GM12878 (cell line): ENCODE data around the gene HDDC3. TPM values are rescaled to one million over a fixed set of nuclear protein-coding genes. Genes with fewer than 3 reads are reported as not detected.
"Not testable (repeated sequence)": the region's sequence is repeated elsewhere in the genome, so short reads cannot be mapped to it uniquely, and the experiment has no call there.

ENCODE experiments used
- ATAC-seq: fragments of 200-7000 bp; cut with Tn5 transposase; 3 replicates; pipeline ENCODE4 v1.9.1; 2020; ENCODE audit warnings: mild to moderate bottlenecking, moderate library complexity
- BruUV-seq: library from RNA; stranded (reverse); fragments of 400-500 nt; replicated peaks from 2 replicates; lab custom pipeline; 2021; lab: Mats Ljungman, UMichigan
- CTCF ChIA-PET: fragments of 300-600 bp; sonication (Branson Sonifier 250); formaldehyde crosslinking; extraction: SDS; loops from one replicate; lab custom pipeline; 2021; ENCODE audit warnings: inconsistent platforms; lab: Yijun Ruan, JAX
- POLR2A ChIA-PET: fragments of 350-600 bp; formaldehyde crosslinking; extraction: SDS; loops from one replicate; lab custom pipeline; 2021; ENCODE audit warnings: inconsistent platforms; lab: Charles Lee
- RAD21 ChIA-PET: fragments of 300-600 bp; sonication (Branson Sonifier 250); formaldehyde crosslinking; loops from one replicate; lab custom pipeline; 2023; ENCODE audit warnings: antibody characterized with exemption; ENCODE audit not compliant: unreplicated experiment; lab: Charles Lee
- SMC1A ChIA-PET: fragments of 300-600 bp; sonication (Branson Sonifier 250); formaldehyde crosslinking; loops from one replicate; lab custom pipeline; 2023; ENCODE audit not compliant: unreplicated experiment, uncharacterized antibody; lab: Charles Lee
- DNase-seq: peaks from one replicate; pipeline ENCODE4 v3.0.0-alpha.2; 2011; ENCODE audit warnings: low read depth, low spot score
- FAIRE-seq: peaks from 3 replicates; lab custom pipeline; 2011; peaks lifted over from hg19 to GRCh38; lab: Jason Lieb, UNC
- H2AFZ ChIP-seq: 2 replicates; pipeline ENCODE4 v1.6.0; 2011; ENCODE audit warnings: low read depth, low read length, control low read depth; ENCODE audit not compliant: control insufficient read depth
- H3K27ac ChIP-seq: 2 replicates; pipeline ENCODE4 v1.5.1; 2011; ENCODE audit warnings: control low read depth; ENCODE audit not compliant: control insufficient read depth, insufficient read depth
- H3K27me3 ChIP-seq, 2 experiments: replicated peaks in 1 of 2; 2 replicates each; pipeline versions ENCODE4 v1.6.0 to v1.6.1; 2011; ENCODE audit warnings: low read length in 1 of 2; ENCODE audit not compliant: control insufficient read depth in 2 of 2, insufficient read depth in 2 of 2
- H3K36me3 ChIP-seq, 2 experiments: 2 replicates each; pipeline ENCODE4 v1.5.1; 2011; ENCODE audit warnings: low read length in 1 of 2; ENCODE audit not compliant: control insufficient read depth in 2 of 2, insufficient read depth in 2 of 2
- H3K4me1 ChIP-seq: 2 replicates; pipeline ENCODE4 v1.6.1; 2011; ENCODE audit warnings: mild to moderate bottlenecking, low read length, moderate library complexity, mixed read lengths; ENCODE audit not compliant: control insufficient read depth, insufficient read depth
- H3K4me2 ChIP-seq: 2 replicates; pipeline ENCODE4 v1.6.0; 2011; ENCODE audit warnings: control low read depth; ENCODE audit not compliant: control insufficient read depth, insufficient read depth
- H3K4me3 ChIP-seq: fragments of 200-600 bp; sonication (generic); 2 replicates; pipeline ENCODE4 v1.5.1; 2016
- H3K79me2 ChIP-seq: 2 replicates; pipeline ENCODE4 v1.6.0; 2011; ENCODE audit warnings: low read length; ENCODE audit not compliant: control insufficient read depth, insufficient read depth
- H3K9ac ChIP-seq: 2 replicates; pipeline ENCODE4 v1.8.0; 2011; ENCODE audit warnings: low read length, control low read depth, mixed read lengths; ENCODE audit not compliant: control insufficient read depth, insufficient read depth
- H3K9me3 ChIP-seq: replicated peaks from 3 replicates; pipeline ENCODE4 v1.5.1; 2011; ENCODE audit warnings: mild to moderate bottlenecking, low read length; ENCODE audit not compliant: control insufficient read depth, insufficient read depth
- H4K20me1 ChIP-seq: 2 replicates; pipeline ENCODE4 v1.6.0; 2011; ENCODE audit not compliant: control insufficient read depth, insufficient read depth
- SMC3 ChIP-seq: IDR thresholded peaks from 2 replicates; pipeline ENCODE4 v1.6.1; 2011; ENCODE audit warnings: low read length, improper control_type of control experiment, borderline replicate concordance
- WGBS: methylation state at CpG from one replicate; pipeline ENCODE4 v1.1.6; 2016; ENCODE audit warnings: low lambda C conversion rate; ENCODE audit not compliant: insufficient replicate concordance, insufficient coverage; ENCODE audit errors: missing lambda C conversion rate; 5-methylcytosine and 5-hydroxymethylcytosine counted together
- in situ Hi-C: fragments of 300-500 bp; cut with MboI; formaldehyde crosslinking; loops from 9 replicates; pipeline ENCODE4 v1.14.3; 2018; ENCODE audit warnings: mixed read lengths
- intact Hi-C: fragments of 100-400 bp; cut with micrococcal nuclease; formaldehyde crosslinking; loops from one replicate; pipeline ENCODE4 v1.14.2; 2022; ENCODE audit not compliant: unreplicated experiment
- polyA plus RNA-seq, 11 experiments: library from polyadenylated mRNA; depleted of rRNA in 4 of 11; unstranded in 6 of 11; stranded (reverse) in 5 of 11; fragments of >200 nt; fragmentation: Nextera tagmentation in 4 of 11; fragmentation: Illumina TruSeq in 1 of 11; extraction: Ambion mirVana in 4 of 11; extraction: Trizol in 1 of 11; gene quantifications; 1 replicate in 1 of 11; 2 replicates in 10 of 11; pipeline versions ENCODE4 v1.2.1 to v1.2.3, GENCODE V29; 2011 to 2016; ENCODE audit warnings: inconsistent platforms in 2 of 11, missing spikeins in 2 of 11, low read depth in 1 of 11
- total RNA-seq, 4 experiments: library from RNA; depleted of rRNA in 3 of 4; stranded (reverse); fragments of >200 nt in 3 of 4; fragmentation: Illumina TruSeq in 1 of 4; extraction: Trizol in 1 of 4; gene quantifications; 2 replicates each; pipeline versions ENCODE4 v1.2.1 to v1.2.3, GENCODE V29; 2013 to 2021
- TF ChIP-seq, protein P1 (sequence below): fragments of 450-650 bp; IDR thresholded peaks from 2 replicates; pipeline ENCODE4 v1.6.1; 2016; ENCODE audit warnings: mild to moderate bottlenecking

HDDC3 gene
- total and polyA plus RNA-seq, 10 of the 15 experiments (the other 5 are each of a cell fraction or from before 2014, with no cell fraction given) = 5.6 to 39.5 (median 23.0) TPM

DNA sequence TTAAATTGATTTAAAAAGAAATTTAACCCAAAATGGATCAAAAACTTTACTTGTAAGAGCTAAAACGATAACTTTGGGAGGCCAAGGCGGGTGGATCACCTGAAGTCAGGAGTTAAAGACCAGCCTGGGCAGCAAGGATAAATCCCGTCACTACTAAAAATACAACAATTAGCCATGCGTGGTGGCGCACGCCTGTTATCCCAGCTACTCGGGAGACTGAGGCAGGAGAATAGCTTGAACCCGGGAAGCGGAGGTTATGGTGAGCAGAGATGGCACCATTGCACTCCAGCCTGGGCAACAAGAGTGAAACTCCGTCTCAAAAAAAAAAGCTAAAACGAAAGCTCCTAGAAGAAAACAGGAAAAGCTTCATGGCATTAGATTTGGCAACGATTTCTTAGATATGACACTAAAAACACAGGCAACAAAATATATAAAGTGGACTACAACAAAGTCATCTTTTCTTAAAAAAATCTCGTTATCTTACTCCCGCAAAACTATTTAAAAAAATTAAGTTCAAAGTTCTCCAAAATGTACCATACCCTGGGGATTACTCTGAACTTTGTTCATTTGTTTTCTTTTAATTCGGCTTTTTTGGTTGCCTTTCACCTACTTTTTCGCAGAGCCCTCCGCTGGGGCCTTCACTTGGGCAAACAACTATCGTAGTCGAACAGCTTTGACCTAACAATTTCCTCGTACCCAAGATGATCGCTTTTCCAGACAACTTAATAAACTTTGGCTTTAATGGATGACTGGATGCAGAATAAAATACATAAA is 2.9 kb downstream of the HDDC3 start:
- peak overlapping the region; percentile 78 for H2AFZ ChIP-seq
- DNase-seq (no peak), ATAC-seq (no peak), FAIRE-seq (no peak)
- SMC1A ChIA-PET = interaction anchor here (0.6 to 9.2 kb wide), 6 partner anchors 26 to 233 kb away, joined by 3 to 225 read pairs (median 4); partner anchors contain the start of gene MAN2A2
- peaks cover 18% of the 10 kb centered on the region for H3K79me2 ChIP-seq
- no peaks in the 10 kb centered on the region for H3K9me3 ChIP-seq
- peak overlapping the region; percentile 85 for H3K27ac ChIP-seq
- peaks cover 28% of the 10 kb centered on the region for H3K4me1 ChIP-seq
- H3K4me3 ChIP-seq = peak overlapping the region; percentile 90
- peak overlapping the region; percentile 87 for H3K4me2 ChIP-seq
- CTCF ChIA-PET = interaction anchor here (0.6 to 18.1 kb wide), 9 partner anchors 6 to 627 kb away, joined by 3 to 480 read pairs (median 4); partner anchors contain the start of genes FES and MAN2A2
- WGBS = 46% methylated on average over 21 of the region's 21 CpGs
- H4K20me1 ChIP-seq = no peaks in the 10 kb centered on the region
- H3K9ac ChIP-seq = peak overlapping the region; percentile 93
- RAD21 ChIA-PET = interaction anchor here (0.9 to 7.2 kb wide), 6 partner anchors 8 to 280 kb away, joined by 4 to 193 read pairs (median 50); partner anchors contain the start of genes FES and MAN2A2
- H3K36me3 ChIP-seq = no peaks in the 10 kb centered on the region
- intact Hi-C loops (loop anchor here (5.0 to 10.0 kb wide), 4 partner anchors 75 to 287 kb away; partner anchors contain the start of gene BLM), in situ Hi-C loops (no loop called here)
- TSS peak; percentile 87 for BruUV-seq
- TF ChIP-seq SMC3 = no peak
- TF ChIP-seq, protein P1, sequence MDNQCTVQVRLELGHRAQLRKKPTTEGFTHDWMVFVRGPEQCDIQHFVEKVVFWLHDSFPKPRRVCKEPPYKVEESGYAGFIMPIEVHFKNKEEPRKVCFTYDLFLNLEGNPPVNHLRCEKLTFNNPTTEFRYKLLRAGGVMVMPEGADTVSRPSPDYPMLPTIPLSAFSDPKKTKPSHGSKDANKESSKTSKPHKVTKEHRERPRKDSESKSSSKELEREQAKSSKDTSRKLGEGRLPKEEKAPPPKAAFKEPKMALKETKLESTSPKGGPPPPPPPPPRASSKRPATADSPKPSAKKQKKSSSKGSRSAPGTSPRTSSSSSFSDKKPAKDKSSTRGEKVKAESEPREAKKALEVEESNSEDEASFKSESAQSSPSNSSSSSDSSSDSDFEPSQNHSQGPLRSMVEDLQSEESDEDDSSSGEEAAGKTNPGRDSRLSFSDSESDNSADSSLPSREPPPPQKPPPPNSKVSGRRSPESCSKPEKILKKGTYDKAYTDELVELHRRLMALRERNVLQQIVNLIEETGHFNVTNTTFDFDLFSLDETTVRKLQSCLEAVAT = peak; percentile 94
- POLR2A ChIA-PET = interaction anchor here (0.5 to 7.0 kb wide), 7 partner anchors 15 to 260 kb away, joined by 3 to 113 read pairs (median 7); partner anchors contain the start of gene MAN2A2
- no peaks in the 10 kb centered on the region for H3K27me3 ChIP-seq

DNA sequence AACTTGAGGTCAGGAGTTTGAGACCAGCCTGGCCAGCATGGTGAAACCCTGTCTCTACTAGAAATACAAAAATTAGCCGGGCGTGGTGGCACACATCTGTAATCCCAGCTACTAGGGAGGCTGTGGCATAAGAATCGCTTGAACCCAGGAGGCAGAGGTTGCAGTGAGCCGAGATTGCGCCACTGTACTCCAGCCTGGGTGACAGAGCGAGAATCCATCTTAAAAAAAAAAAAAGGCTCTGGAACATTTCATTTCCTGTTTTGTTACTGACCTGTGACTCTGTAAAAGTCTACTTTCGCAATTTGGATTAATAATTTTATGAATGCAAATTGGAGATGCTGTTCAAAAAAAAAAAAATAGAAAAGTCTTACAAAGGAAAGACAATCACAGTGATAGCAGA is 4.2 kb downstream of the HDDC3 start:
- ATAC-seq, H3K36me3 ChIP-seq, DNase-seq, in situ Hi-C loops, FAIRE-seq, H2AFZ ChIP-seq, H3K4me3 ChIP-seq, H3K4me2 ChIP-seq, H3K9ac ChIP-seq, BruUV-seq, H4K20me1 ChIP-seq, H3K27ac ChIP-seq, H3K27me3 ChIP-seq, intact Hi-C loops, H3K9me3 ChIP-seq: not testable (repeated sequence)
- H3K4me1 ChIP-seq = peaks cover 35% of the 10 kb centered on the region
- RAD21 ChIA-PET = interaction anchor here (0.9 to 5.3 kb wide), 2 partner anchors 32 to 98 kb away, joined by 3 to 58 read pairs; no protein-coding TSS in a partner anchor
- 98% methylated on average over 7 of the region's 7 CpGs for WGBS
- CTCF ChIA-PET = interaction anchor here (7.6 to 18.1 kb wide), 2 partner anchors 28 to 43 kb away, joined by 104 to 480 read pairs; partner anchors contain the start of genes FES and MAN2A2
- SMC1A ChIA-PET = interaction anchor here (0.9 to 9.2 kb wide), 3 partner anchors 28 to 138 kb away, joined by 3 to 225 read pairs (median 3); partner anchors contain the start of gene MAN2A2
- POLR2A ChIA-PET = interaction anchor here (0.7 kb wide), 2 partner anchors 94 to 458 kb away, joined by 3 to 4 read pairs; partner anchors contain the start of gene VPS33B
- peaks cover 18% of the 10 kb centered on the region for H3K79me2 ChIP-seq

DNA sequence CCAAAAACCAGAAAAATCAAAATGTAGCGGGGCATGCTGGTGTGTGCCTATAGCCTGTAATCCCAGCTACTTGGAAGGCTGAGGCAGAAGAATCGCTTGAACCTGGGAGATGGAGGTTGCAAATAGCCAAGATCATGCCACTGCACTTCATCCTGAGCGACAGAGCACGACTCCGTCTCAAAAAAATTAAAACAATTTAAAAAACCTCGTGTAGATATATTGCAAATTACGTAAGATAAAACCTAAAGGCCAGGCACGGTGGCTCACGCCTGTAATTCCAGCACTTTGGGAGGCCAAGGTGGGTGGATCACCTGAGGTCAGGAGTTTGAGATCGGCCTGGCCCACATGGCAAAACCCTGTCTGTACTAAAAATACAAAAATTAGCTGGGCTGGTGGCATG is 5.6 kb downstream of the HDDC3 start:
- DNase-seq, H3K27ac ChIP-seq, H2AFZ ChIP-seq, FAIRE-seq, H3K4me2 ChIP-seq, RAD21 ChIA-PET, H3K9me3 ChIP-seq, H3K9ac ChIP-seq, H3K4me3 ChIP-seq, in situ Hi-C loops, H3K27me3 ChIP-seq, H4K20me1 ChIP-seq, intact Hi-C loops, ATAC-seq, H3K36me3 ChIP-seq, BruUV-seq: not testable (repeated sequence)
- peaks cover 16% of the 10 kb centered on the region for H3K79me2 ChIP-seq
- peaks cover 41% of the 10 kb centered on the region for H3K4me1 ChIP-seq
- ChIA-PET POLR2A (interaction anchor here (4.6 kb wide), 1 partner anchor 24 kb away, joined by 42 read pairs; the partner anchor contains the start of gene MAN2A2), CTCF (interaction anchor here (1.0 to 18.1 kb wide), 3 partner anchors 6 to 40 kb away, joined by 3 to 480 read pairs (median 68); partner anchors contain the start of genes HDDC3, MAN2A2 and UNC45A), SMC1A (interaction anchor here (0.9 kb wide), 1 partner anchor 232 kb away, joined by 3 read pairs; no protein-coding TSS in a partner anchor)
- WGBS = 93% methylated on average over 10 of the region's 10 CpGs
